DOHH2 (cell line): ENCODE data around the gene RESF1.

Experiments
- CTCF ChIP-seq: fragments of 200-600 bp; sonication (generic); IDR thresholded peaks from one replicate; pipeline ENCODE4 v1.5.1; 2014; ENCODE audit warnings: antibody characterized with exemption, mild to moderate bottlenecking, low read depth, low read length; ENCODE audit not compliant: poor library complexity, severe bottlenecking
- EZH2phosphoT487 ChIP-seq: fragments of 200-600 bp; sonication (generic); IDR thresholded peaks from 2 replicates; pipeline ENCODE4 v1.6.1; 2017; ENCODE audit warnings: borderline replicate concordance, mild to moderate bottlenecking, antibody characterized with exemption, low read length, moderate library complexity, mixed read lengths

GRCh38 chr12:31974673-31975072, 15.5 kb downstream of the RESF1 start:
- TF ChIP-seq CTCF (no peak), EZH2phosphoT487 (no peak)
